Measurements from ENCODE around the gene SVOP. TPM values are rescaled to one million over a fixed set of nuclear protein-coding genes. Genes with fewer than 3 reads are reported as not detected.
"Not testable (repeated sequence)": the region's sequence is repeated elsewhere in the genome, so short reads cannot be mapped to it uniquely, and the experiment has no call there.

Gene SVOP
- total RNA-seq, 1 donor from 2014 or later, result not detected

DNA sequence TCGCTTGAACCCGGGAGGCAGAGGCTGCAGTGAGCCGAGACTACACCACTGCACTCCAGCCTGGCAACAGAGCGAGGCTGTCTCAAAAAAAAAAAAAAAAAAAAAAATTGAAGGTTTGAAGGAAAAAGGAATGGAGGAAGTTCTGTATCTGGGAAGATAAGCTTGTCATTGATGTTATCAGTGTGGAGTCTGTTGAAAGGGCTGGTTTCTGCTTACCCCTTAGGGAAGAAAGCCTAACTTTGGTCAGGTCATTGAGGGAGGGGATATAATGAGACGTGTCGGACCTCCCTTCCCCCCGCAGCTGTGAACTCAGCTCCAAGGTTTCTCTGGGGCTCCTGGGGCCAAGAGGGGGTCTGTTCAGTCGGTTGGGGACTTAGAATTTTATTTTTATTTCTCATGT is 124.5 kb downstream of the SVOP start:
- no peak for DNase-seq (ENCODE audit: low spot score)
- ATAC-seq, result no peak

DNA sequence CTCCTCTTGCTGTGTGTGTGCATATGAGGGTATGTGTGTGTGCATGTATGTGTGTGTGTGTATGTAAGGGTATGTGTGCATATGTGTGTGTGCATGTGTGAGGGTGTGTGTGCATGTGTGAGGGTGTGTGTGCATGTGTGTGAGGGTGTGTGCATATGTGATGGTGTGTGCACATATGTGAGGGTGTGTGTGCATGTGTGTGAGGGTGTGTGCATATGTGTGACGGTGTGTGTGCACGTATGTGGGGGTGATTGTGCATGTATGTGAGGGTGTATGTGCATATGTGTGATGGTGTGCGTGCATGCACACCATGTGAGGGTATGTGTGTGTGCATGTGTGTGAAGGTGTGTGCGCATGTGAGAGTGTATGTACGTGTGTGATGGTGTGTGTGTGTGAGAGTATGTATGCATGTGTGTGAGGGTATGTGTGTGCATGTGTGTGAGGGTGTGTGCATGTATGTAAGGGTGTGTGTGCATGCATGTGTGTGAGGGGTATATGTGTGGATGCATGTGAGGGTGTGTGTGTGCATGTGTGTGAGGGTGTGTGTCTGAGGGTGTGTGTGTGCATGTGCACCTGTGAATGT is 125.6 kb downstream of the SVOP start:
- no peak for ATAC-seq
- DNase-seq (ENCODE audit: low spot score), result no peak

DNA sequence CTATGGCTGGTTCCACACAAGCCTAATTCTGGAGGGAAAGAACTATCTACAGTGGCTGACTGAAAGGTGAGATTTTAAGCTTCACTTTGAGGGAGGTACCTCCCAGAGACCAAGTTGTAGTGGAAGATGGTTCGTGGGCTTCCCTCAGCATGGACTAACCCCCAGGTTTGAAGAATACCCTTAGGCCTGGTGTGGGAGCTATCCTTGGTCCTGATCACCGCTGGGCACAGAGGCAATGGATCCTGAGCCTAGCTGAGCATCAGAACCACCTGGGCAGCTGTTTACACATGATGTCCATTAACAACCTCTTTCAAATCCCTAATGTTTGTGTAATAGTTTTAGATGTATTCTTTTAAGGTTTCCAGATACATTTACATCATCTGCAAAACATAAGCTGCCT is 130.7 kb downstream of the SVOP start:
- no peak for ATAC-seq
- DNase-seq (ENCODE audit: low spot score), result no peak

DNA sequence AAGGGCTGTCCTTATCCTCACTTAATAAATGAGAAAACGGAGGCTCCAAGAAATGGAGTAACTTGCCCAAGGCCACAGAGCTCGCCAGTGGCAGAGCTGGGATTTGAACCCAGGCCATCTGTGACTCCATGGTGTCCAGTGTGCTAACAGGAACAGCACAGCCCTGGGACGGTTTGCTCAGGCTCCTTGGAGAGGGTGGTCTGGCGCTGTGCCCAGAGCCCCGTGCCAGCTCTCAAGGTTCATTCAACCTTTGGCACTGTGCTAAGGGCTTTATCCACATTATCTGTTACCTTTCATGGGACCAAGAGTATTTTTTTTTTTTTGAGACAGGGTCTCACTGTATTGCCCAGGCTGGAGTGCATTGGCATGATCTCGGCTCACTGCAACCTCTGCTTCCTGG is 132.8 kb downstream of the SVOP start:
- ATAC-seq, result peak; percentile 75
- peak; percentile 94 for DNase-seq (ENCODE audit: low spot score)

DNA sequence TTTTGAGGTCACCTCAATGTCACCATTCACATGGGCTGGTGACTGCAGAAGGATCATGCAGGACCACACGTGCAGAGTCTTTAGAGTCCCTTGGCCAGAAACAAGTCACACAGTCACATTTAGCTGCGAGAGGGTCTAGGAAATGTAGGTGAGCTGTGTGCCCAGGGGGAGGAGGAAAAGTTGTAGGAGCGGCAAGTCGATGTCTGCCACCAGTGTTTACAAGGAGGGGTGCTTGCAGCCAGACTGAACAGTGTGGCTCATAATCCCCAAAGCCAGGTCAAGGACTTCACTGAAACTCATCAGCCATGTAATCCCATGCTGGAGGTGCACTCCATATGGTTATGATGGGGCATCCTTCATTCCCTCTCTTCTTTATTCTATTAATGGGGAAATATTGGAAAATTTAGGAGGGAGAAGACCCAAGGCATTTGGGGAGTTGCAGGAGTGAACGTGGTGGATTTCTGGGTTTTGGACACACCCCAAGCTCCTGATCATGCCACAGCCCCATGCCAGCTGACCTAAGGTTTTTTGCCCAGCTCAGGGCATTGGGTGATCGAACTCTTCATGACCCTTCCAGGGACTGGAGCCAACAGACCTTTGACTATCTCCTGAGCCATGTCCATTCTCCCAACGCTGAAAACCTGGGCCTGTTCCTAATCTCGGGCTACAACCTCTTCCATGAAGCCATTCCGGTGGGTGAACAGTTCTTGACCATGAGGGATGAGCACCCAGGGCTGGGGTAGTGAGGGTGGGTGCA is 133.8 kb downstream of the SVOP start:
- peak; percentile 94 for DNase-seq (ENCODE audit: low spot score)
- peak; percentile 83 for ATAC-seq

DNA sequence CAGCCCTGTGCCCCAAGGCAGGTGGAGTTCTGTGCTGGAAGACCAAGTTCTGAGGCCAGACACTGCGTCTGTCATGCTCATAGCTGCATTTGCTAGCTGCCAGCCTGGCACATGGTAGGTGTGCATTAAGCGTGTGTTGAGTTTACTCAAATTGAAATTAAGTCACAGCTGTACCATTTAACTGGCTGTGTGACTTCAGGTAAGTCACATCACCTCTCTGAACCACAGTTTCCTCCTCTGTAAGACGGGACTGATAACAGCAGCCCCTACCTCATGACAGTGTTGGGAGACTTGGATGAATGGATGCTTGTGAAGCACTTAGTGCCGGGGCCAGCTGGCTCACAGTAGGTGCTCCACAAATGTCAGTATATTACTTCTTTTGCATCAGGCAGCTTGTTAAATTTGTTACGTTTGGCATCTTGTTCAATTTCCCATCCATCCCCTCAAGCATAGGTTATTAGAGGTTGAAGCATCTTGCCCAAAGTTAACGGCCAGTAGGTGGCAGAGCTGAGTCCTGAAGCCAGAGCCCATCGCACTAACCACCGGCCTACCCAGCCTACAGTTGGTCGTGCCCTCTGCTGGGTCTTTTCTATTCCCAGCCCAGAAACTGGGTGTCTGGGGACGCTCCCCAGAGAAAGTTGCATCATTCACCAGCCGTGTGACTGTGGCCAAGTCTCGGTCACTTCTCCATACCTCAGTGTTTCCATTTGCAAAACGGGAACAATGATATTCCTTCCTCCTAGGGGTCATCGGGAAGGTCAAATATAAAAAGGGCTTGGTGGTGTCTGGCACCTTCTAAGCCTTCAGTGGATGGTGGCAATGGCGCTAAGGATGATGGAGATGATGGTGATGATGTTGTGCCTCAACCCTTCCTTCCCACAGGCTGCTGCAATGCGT is 136.5 kb downstream of the SVOP start:
- ATAC-seq (no peak), DNase-seq (ENCODE audit: low spot score) (no peak)

DNA sequence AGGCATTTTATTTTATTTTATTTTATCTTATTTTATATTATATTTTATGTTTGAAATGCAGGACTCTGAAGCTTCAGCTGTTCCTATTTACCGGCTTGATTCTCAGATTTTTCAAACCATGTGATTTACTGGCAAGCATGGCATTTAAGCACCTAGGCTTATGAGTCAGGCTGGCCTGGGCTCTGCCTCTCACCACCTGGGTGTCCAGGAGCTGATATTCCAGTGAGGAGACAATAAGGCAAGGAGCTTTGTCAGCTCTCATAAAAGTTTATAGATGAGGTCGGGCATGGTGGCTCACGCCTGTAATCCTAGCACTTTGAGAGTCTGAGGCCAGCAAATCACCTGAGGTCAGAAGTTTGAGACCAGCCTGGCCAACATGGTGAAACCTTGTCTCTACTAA is 138.9 kb downstream of the SVOP start:
- no peak for ATAC-seq
- DNase-seq (ENCODE audit: low spot score), result no peak

DNA sequence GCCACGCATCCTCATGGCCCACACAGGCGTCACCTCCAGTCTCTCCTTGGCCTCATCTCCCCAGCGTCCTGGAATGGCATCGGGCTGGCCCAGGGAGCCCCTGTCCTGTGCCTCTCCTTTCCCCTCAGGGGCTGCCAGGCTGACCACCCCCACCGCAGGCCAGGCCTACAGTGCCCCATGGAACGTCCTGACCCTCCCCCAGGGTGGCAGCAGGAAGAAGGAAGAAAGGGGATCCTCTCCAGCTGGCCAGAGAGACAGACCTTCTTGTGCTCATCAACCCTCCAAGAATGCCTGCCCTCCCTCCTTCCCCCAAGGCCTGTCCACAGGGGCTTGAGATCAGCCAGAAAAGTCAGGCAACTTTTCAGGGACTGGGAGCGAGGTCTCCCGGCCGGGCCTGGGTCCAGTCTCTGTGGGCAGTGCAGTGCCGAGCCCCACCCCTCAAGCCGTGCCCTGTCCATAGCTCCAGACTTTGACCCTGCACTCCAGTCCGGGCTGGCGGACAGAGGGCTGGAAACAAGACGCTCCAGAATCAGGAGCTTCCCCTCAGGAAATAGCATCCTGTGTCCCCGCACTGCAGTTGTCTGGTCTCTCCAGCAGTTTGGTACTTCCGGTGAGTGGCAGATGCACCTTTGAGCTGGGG is 141.1 kb downstream of the SVOP start, which contains the start of gene DAO:
TSS of gene DAO (plus strand) at position 478 of the 640 bp plus-strand sequence. CDS start 4,915 bp downstream, outside the sequence.
- peak; percentile 93 for ATAC-seq
- peak; percentile 89 for DNase-seq (ENCODE audit: low spot score)

DNA sequence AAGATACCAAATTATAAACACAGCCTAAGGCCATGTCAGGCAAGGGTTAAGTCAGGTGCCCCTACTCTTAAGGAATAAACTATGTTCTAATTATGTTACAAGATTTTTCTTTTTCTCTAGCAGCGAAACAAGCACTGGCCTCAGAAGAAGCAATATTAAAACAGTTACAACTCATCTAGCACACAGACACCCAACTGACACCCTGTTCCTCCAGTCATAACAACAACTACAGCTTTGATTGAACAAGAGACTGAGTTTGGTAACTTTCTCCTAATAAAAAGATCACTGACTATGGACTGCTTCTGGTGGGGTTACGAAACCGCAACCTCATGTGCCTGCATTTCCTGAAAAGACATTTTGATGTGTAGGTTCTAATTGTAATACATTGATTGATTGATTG is 144.3 kb downstream of the SVOP start:
- no peak for ATAC-seq
- no peak for DNase-seq (ENCODE audit: low spot score)

DNA sequence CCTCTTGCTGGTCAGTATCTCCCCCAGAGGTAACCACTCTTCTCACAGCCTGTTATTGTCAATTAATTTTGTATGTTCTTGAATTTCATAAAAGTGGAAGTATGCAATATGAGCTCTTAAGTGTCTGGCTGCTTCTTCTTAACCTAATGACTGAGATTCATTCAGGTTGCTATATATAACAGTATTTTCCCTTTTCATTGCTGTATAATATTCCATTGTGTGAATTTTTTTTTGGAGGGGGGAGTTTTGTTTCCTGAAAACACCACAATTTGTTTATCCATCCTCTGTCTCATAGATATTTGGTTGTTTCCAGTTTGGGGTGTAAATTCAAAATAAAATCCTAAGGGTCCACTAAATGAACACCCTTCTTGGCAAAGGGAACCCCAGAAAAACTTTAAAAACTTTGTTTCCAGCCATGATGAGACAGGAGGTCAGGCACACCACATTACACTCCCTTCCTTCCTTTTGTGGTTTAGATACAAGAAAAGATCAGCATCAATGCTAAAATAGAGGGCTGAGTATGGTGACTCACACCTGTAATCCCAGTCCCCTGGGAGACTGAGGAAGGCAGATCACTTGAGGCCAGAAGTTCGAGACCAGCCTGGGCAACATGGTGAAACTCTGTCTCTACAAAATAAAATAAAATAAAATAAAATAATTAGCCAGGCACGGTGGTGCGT is 145.0 kb downstream of the SVOP start:
- ATAC-seq, result no peak
- DNase-seq (ENCODE audit: low spot score), result no peak

DNA sequence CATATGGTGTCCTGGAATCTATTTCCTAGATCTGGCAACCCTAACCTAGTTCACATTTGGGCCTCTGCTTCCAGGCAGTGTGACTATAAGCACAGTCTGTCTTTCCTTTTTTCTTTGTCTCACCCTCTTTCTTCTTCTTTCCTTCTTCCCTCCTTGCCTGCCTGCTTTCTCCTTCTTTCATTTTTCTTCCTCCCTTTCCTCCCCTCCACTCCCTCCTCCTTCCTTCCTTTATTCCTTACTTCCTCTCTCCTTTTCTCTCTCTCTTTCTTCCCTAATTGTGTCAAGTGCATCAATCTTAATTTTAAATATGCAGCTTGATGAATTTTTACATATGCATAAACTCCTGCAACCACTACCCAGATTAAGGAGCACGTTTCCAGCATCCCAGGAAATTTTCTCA is 145.6 kb downstream of the SVOP start:
- ATAC-seq (no peak), DNase-seq (ENCODE audit: low spot score) (no peak)

DNA sequence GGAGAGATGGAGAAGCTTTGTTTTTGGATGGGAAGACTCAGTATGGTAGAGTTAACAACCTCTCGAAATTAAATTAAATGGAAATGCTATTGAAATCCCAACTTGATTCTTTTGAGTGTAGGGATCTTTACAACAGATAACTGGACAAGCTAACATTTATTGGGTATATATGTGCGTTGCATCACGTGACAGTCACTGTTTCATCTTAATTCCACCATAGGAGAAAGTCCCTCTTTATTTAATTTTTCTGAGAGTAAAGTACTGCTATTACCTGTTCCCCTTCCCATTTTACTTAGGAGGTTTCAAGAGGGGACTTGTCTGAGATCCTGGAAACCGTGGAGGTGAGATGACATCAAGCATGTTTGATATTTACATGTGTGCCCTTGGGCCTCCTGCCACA is 152.1 kb downstream of the SVOP start:
- no peak for DNase-seq (ENCODE audit: low spot score)
- no peak for ATAC-seq

DNA sequence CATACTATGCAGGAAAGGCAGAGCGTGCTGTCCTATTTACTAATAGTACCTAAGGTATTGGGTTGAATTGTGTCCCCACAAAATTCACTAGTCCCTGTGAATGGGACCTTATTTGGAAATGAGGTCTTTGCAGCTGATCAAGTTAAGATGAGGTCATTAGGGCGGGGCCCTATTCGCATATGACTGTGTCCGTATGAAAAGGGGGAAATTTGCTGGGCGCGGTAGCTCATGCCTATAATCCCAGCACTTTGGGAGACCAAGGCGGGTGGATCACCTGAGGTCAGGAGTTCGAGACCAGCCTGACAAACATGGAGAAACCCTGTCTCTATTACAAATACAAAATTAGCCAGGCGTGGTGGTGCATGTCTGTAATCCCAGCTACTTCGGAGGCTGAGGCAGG is 154.8 kb downstream of the SVOP start:
- DNase-seq (ENCODE audit: low spot score); ATAC-seq: not testable (repeated sequence)

DNA sequence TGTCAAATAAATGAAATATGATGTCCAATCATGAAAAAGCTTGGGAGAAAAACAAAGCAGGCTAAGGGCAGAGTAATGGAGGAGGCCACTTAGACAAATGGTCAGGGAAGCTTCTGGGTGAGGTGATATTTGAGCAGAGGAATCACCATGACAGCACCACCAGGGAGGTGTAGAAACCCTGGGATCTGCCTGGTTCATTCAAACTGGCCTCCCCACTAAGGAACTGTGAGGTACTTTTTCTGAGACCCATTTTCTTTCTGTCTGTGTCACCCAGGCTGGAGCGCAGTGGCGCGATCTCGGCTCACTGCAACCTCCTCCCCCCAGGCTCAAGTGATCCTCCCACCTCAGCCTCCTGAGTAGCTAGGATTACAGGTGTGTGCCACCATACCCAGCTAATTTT is 155.7 kb downstream of the SVOP start:
- DNase-seq (ENCODE audit: low spot score) (no peak), ATAC-seq (no peak)

DNA sequence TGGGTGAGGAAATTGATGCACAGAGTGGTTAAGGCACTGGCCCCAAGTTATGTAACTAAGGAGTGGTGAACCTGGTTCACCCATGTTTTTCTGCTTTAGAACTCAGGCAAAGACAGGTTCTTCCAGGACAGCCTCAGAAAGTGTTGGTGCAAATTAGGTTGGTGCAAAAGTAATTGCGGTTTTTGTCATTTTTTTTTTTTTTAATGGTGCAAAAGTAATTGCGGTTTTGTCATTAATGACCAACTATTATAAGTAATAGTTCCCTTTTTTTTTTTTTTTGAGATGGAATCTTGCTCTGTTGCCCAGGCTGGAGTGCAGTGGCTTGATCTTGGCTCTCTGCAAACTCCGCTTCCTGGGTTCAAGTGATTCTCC is 158.3 kb downstream of the SVOP start:
- ATAC-seq (no peak), DNase-seq (ENCODE audit: low spot score) (no peak)

DNA sequence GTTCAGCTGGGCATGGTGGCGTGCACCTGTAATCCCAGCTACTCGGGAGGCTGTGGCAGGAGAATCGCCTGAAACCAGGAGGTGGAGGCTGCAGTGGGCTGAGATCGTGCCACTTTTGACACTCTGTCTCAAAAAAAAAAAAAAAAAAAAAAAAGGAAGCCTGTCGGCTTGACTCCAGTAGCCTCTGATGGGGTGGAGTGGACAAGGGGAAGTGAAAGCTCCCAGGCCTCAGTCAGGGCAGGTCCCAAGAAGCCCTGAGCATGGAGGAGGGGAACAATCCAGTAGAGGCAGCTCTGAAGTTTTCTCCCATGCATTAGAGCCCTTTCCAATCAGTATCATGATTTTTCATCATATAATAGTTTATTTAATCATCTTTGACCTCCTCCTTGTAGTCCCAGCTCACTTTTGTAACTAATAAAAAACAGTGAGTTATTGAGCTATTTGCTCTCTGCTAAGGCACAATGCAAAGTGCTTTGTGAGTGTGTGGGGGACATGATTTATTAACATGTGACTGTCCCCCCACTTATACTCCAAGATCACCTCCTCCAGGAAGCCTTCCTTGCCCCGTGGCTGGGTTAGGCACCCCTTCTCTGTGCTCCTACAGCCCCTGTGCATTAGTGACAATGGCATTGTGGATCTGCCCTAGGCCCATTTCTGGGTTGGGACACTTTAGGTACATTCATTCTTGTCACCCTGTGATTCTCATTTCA is 158.8 kb downstream of the SVOP start:
- no peak for DNase-seq (ENCODE audit: low spot score)
- no peak for ATAC-seq

DNA sequence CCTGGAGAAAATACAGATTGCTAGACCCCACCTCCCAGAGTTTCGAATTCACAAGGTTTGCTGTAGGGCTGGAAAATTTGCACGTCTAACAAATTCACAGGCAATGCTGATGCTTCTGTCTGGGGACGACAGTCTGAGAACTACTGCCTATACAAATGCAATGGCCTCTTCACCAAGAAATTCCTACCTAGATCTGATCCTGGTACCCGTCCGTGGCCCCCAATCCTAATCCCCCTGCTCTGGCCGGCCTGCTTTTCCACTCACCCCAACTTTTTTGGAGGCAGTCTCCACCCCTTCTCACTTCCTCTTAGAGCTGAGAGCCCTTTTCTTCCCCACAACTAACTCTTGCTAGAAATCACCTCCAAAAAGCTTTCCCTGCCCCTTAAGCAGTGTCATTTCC is 160.4 kb downstream of the SVOP start:
- DNase-seq (ENCODE audit: low spot score) (no peak), ATAC-seq (no peak)

DNA sequence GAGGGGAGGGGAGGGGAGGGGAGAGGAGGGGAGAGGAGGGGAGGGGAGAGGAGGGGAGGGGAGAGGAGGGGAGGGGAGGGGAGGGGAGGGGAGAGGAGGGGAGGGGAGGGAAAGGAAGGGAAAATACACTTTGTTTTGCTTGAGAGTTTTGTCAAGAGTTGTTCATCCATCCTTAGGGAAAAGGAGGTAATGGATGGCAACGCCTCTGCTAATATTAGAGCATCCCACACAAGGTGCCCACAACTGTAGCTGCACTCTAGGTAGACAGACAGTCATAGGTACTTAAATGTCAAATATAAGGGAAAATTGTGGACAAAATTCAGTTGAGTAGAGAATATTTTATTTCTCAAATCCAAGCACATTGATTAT is 161.0 kb downstream of the SVOP start:
- ATAC-seq (no peak), DNase-seq (ENCODE audit: low spot score) (no peak)

DNA sequence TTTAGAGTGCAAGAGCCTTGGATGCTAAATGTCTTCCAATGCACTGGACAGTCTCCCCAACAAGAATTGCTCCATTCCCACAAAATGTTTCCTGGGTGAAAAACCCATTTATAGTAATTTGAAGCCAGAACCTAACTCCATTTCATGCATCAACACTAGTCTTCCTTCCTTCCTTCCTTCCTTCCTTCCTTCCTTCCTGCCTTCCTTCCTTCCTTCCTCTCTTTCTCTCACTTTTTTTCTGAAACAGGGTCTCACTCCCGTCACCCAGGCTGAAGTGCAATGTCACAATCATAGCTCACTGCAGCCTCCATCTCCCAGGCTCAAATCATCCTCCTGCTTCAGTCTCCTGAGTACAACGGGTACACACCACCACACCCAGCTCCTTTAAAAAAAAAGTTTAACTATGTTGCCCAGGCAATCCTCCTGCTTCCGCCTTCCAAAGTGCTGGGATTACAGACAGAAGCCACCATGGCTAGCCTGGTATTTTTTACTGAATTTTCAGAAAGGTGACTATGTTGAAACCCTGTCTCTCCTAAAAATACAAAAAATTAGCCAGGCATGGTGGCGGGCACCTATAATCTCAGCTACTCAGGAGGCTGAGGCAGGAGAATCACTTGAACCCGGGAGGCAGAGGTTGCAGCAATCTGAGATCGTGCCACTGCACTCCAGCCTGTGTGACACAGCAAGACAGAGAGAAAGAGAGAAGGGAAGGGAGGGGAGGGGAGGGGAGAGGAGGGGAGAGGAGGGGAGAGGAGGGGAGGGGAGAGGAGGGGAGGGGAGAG is 161.5 kb downstream of the SVOP start:
- DNase-seq (ENCODE audit: low spot score); ATAC-seq: not testable (repeated sequence)
